GM18868 (cell line): Measurements from ENCODE around the gene MYL5.
A peak's percentile ranks its signal among the peaks of the same experiment; 100 is the strongest.
"Not testable (repeated sequence)": the region's sequence is repeated elsewhere in the genome, so short reads cannot be mapped to it uniquely, and the experiment has no call there.

Experiments
- ATAC-seq: cut with Tn5 transposase; IDR thresholded peaks from one replicate; pipeline ENCODE4 v1.9.1; 2021; ENCODE audit warnings: mild to moderate bottlenecking, moderate library complexity; ENCODE audit not compliant: unreplicated experiment

The MYL5 gene

DNA sequence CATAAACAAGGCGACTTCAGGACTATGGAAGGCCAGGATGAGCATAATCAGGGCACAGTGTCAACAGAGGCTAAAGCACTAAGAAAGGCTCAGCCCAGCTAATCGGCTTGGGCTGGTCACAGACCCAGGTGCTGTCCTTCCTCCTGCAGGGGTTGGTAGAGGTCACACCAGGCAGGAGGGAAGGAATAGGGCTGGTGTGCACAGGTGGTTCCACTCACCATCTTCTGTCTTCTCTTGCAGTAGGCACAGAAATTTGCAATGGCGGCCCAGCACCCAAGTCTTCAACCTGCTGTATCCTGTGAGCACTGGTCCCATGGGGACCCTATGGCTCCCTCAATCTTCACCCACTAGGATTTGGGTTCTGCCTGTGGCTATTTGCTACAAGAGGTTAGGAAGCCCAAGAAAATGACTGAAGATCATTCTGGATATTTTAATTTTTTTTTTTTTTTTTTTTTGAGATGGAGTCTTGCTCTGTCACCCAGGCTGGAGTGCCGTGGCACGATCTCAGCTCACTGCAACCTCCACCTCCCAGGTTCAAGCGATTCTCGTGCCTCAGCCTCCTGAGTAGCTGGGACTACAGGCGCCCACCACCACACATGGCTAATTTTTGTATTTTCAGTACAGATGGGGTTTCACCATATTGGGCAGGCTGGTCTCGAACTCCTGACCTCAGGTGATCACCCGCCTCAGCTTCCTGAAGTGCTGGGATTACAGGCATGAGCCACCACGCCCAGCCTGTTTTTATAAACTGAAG, 4.4 kb upstream of the MYL5 start:
- not testable (repeated sequence) for ATAC-seq

DNA sequence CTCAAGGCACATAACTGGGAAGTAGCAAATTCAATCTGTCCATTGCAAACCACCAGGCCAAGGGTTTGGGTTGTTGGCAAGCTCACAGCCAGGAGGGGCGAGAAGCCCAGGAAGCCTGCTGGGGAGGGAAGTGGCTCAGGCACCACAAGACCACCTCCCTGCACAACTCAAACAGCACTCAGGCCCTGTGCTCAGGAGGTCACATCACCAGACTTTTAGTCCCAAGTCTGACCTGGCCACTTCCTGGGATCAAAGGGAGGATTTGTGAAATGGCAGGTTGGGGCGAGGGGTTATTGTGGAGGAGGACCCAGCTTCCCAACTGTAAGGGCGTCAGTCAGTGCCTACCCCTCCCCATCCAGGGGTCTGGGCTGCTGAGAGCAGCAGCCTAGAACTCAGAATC, 2.6 kb upstream of the MYL5 start:
- ATAC-seq, result no peak

DNA sequence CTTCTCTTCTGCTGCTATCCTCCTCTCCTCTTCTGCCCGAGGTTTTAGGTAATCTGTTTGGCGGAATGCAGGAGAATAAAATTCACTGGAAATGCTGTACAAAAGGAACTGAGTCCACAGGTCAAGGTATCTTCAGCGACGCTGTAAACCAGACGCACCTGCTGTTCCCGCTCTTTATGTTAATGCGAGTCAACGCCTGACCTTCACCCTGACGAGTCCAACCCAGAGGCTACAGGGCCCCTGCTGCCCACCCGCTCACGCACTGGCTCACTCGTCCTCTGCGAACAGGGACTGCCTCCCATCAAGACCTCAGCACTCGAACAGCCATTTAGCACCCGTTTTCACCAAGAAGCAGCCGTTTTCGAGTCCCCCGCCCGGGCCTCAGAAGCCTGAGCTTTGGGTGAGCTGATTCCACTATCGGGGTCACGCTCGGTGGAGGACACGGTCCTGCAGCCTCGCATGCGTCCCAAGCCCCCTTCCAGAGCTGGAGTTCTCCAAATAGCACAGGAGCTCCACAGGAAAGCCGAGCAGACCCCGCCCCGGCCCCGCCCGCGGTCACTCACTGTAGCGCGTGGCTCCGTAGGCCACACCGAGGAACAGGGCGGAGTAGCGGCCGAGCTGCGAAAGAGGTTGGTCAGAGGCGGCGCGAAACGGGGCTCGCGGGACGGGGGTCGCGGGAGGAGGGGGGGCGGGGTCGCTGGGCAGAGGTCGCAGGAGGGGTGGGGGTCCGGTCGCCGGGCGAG, 822 bp upstream of the MYL5 start:
- no peak for ATAC-seq

DNA sequence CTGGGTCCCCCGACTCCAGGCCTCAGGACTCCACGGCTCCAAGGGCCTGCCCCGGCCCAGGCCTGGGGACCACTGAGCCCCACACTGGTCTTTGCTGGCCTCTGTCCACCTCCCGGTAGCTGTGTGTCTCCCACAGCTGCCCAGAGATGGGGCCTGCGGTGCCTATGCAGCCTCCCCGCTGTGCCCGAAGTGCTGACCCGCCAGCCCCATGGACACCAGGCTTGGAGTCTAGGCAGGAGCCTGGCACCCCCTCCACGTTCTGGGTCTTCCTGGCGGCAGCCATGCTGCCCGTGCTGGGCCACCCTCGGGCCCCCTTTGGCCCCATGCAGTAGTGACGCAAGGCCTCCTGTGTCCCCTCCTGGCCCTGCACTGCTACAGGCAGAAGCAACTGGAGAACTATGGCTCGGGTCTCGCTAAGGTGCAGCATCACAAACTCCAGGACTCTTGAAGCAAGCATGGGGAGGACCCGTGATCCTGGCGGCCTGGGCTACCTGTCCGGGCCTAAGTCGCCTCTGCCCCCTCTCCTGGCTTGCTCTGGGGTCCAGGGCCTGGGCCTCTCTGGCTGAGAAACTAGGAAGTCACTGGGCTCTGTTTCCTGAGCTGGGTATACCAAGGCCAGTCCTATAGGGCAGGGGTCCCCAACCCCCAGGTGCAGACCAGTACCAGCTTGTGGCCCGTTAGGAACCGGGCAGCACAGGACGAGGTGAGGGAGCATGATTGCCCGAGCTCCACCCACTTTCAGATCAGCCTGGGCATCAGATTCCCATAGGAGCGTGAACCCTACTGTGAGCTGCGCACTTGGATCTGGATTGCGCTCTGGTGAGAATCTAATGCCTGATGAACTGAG, 917 bp downstream of the MYL5 start:
- no peak for ATAC-seq

DNA sequence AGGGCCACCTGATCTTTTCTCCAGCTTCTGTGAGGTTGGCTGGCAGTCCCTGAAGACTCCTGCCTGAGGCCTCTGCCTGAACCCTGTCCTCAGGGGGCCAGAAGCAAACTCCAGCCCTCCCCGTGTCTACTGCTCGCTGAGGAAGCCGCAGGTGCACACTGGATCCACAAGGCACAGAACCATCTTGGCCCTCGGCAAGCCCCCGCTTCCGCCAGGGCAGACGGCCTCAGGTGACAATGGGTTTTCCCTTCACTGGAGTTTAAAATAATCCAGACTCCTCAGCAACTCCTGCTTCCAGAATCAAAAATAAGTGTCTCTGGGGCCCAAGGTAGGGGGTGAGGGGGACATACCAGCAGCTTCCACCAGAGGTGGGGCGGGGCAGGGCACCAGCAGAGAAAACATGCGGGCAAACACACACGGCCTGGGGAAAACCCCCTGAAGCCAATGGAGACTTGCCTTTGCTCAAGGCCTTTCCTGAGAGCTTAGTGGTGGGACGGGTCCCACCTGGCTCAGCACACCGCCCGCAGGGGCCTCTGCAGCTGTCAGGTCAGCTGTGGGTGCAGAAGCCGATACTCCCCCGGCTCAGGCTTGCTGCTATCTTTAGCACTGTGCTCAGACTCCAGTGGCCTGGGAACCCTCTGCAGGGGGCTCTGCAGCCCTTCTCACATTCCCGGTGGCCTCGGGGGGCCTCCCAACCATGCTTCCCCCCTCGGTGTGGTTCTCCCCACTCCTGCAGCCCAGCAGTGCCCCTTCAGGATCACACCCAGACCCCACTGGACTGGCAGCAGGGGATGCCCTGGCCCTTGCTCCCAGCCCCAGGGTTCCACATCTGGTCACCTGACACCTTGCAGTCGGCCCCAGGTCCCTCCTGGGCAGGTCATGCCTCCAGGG, 1.9 kb downstream of the MYL5 start:
- ATAC-seq, result peak; percentile 35

DNA sequence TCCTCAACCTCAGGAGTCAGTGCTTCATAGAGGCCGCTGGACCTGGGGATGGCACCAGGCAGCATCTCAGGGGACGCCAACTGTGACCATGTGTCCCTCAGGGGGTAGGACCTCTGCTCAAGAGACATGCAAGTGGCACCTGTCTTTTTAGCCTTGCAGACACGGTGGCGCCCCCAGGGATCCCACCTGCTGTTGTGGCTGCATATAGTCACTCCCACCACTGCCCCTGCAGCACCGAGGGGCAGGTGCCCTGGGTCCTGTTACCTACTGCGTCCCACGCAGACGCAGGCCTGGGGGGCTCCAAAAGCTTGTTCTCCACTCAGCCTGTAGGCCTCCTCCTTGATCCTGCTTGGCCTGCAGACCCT, 2.5 kb downstream of the MYL5 start:
- ATAC-seq, result no peak

DNA sequence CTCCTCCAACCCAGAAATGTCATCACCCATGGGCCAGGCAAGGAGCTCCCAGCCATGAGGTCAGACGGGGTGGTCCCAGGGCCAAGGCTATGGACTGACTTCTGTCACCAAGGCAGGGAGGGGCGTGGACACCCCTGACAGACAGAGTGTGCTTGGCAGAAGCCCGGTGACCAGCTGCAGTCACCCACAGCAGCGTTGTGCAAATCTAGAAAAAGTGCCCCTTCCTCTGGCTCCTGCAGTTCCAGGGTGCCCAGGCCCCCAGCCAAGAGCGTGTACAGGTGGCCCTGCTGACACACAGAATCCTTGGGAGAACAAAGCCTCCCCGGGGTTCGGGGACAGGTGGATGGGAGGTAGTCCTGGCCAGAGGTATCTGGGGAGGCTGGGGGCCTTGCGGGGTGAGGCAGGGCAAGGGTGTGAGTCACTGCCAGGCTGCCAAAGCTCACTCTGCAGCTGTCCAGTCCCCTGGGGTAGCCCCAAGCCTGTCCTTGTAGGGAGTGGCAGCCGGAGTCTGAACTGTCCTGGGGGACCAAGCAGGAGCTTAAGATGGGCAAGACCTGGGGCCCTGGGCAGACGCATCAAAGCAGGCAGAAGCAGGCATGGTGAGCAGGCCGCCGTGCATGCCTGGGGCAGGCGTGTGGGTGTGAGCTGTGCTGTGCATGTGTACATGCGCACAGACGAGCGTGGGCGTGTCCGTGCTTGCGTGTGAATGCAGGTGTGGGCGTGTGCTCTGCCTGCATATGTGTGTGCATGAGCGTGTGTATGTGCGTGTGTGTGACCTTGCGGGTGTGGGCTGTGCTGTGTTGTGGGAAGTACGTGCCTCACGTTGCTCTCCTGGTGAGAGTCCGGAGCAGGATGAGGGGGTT, 3.3 kb downstream of the MYL5 start:
- no peak for ATAC-seq

DNA sequence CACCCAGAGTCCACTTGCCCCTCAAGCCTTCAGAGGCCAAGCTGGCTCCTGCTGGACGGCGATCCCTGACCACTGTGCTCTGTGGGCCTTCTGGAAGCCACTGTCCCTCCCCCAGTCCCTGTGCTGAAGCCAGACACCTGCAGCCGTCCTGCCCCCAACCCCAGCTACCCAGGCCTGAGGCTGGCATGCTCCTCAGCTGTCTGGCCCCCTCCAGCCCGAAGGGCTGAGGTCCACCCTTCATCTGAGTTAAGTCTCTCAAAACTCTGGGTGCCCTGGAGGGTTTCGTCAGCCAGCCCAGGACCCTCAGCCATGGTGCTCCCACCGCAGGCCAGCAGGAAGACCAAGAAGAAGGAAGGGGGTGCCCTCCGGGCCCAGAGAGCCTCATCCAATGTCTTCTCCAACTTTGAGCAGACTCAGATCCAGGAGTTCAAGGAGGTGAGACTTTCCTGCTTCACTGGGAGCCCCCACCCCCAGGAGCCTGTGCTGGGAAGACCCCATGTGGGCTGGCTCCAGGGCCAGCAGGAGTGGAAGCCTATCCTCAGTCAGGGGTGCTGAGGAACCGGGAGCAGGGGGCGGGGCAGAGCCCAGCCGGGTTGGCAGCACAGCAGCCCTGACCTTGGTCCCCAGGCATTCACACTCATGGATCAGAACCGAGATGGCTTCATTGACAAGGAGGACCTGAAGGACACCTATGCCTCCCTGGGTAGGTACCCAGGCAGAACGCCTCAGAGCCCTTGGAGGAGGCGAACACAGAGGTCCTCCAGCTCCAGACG, 4.2 kb downstream of the MYL5 start:
- ATAC-seq, result no peak

DNA sequence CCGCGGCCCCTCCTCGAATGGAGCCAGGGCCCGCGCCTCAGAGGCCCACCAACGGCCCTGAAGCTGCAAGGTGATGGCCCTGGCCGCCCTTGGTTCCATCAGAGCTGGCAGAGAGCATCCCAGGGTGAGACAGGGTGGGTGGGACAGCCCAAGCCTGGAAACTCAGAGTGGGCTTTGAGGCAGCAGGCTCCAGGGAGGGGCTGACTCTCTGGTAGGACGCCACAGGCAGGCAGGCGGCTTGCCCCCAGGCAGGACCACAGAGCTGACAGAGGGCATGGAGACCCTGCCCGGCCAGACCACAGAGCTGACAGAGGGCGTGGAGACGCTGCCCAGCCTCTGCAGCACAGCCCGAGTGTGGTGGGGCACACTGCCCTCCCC, 4.8 kb downstream of the MYL5 start:
- ATAC-seq, result no peak

DNA sequence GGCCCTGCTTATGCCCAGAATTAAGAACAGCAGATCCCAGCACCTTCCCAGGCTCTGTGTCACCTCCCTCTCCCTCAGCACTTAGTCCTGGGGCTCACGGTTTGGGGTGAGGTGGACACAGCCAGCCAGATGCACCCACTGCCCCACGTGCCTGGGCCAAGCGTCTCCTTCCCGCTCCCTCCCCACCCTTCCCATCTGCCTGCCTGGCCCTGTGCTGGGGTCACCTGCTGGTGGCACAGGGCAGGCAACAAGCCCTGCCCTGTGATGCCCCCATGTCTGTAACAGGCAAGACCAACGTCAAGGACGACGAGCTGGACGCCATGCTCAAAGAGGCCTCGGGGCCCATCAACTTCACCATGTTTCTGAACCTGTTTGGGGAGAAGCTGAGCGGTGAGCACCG, 5.3 kb downstream of the MYL5 start:
- no peak for ATAC-seq

DNA sequence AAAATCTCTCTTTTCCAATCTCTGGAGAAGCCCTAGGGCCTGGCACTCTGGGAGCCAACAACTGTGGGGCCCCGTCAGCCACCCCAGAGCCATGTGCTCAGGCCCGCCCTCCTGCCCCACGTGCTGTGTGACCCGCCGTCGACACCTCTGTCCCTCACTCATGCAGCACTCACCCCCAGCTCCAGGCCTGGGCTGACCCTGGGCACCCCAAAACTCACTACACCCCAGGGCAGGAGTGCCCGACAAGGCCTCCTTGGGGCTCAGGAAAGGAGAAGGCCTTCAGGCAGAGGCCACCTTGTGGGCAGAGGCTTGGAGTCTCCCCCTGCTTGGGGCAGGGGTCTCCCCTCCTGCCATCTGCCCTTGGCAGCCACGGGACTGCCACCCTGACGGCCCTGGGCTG, 5.7 kb downstream of the MYL5 start:
- no peak for ATAC-seq

DNA sequence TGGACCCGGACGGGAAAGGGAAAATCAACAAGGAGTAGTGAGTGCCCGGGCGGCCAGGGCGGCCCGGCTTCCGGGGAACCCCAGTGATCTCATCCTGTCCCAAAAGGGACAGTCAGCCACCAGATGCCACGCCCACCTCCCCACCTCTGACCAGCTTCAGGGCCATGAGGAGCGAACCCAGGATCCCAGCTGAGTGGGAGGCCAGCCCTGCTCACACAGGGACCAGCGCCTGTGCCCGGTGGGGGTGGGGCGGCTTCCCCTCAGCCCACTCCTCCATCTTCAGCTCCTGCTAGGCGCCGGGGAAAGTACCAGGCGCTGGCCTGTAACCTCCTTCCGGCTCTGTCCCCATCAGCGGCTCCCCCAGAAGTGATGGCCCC, 6.2 kb downstream of the MYL5 start:
- ATAC-seq, result no peak

DNA sequence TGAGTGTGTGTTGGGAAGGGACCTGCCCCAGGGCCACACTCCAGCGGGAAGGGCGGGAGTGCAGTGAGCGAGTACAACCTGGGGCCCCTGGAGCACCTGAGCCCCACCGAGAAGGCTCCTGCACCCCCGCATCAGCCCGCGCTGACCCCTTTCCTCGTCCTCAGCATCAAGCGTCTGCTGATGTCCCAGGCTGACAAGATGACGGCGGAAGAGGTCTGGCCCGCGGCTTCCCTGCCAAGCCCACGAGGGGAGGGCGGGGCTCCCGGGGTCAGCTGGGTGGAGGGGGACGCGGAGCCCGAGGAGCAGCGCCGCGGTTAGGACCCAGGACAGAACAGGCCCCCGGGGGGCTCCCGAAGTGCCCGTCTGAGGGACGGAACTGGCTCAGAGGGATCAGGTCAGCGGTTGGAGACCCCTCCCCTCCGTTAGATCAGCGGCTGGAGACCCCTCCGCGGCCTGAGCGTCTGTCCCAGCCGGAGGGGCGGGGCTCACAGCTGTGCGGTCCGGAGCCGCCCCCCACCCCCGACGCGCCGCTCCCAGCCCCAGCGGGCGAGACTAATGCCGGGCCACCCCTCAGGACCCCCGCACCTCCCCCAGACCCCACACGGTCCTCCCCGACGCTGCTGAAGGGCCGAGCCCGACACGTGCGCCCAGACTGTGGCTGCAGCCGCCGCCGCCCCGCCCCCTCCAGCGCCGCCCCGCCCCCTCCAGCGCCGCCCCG, 6.7 kb downstream of the MYL5 start:
- no peak for ATAC-seq

DNA sequence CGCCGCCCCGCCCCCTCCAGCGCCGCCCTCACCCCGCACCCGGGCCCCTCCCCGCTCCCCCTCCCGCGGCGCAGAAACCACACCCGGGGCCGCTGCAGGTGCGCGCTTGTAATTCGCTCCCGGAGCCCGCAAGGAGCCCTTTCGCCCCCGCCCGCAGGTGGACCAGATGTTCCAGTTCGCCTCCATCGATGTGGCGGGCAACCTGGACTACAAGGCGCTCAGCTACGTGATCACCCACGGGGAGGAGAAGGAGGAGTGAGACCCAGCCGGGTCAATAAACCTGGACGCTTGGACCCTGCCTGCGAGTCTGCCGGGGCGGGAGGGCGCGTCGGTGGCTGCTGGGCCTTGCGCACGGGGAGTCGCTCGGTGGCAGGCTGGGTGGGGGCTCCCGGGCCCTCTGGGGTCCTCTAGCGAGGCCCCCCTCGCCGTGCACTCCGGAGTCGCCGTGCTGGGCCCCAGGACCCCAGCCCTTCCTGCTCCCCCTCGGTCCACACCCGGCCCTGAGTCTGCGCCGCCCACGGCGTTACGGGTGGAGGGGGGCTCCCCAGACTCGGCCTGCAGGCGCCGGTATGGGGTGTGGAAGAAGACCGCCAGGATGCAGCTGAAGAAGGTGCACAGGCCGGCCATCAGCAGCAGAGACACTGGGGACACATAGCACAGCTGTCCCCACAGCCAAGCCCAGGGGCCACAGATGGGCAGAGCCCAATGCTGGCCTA, 7.6 kb downstream of the MYL5 start:
- ATAC-seq, result no peak

DNA sequence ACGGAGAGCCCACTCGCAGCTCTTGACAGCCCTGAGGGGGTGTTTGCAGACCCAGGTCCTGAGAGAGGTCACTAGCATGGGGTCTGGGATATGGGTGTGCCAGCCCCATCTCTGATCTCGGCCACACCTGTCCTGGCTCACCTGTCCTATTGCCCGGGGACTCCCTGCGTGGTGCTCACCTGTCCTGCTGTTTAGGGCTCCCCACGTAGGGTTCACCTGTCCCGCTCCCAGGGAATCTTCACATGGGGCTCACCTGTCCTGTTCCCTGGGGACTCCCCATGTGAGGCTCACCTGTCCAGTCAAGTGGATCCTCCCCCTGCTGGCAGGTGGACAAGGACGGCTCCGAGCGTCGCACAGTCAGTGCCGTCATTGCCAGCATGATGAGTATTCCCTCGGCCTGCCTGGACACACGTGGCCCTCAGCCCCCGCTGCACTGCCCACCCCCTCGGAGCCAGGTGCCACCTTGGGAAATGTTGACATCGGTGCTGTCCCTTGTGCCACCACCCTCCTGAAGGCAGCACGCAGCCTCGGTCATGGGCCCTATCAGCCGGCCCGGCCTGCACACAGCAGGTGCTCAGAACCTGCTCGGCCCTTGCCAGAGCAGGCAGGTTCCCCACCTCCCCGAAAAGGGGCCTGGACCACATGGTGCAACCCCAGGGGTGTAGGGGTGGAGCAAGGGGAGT, 8.3 kb downstream of the MYL5 start:
- ATAC-seq, result no peak

DNA sequence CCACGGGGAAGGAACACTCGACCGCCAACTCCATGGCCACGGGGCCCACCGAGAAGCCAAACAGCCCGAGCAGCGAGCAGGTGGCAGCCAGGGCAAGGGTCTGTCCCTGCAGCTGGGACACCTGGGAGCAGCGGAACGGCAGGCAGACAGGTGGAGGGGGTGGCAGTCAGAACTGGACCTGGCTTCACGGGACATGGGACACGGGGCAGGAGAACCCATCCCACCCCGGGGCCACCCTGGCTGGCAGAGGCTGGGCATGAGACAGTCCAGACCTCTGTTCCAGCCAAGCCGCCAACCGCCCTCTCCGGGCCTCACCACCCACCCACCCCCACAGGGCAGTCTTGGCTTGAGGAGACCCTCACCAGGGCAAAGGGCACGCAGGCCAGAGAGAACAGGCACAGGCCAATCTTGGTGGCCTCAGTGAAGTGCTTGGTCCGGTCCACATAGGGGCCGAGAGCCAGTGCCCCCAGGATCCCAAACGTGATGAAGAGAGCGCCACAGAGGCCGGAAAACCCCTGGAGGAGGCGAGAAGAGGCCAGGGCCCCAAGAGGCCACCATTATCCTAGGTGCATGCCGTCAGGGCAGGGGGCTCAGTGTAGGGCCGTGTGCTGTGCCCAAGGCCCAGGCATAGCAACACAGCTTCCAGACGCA, 9.0 kb downstream of the MYL5 start:
- no peak for ATAC-seq
